GM10248 (cell line): Measurements from ENCODE around the gene CST6.

ENCODE experiments used
- CTCF ChIA-PET: fragments of 300-600 bp; sonication (Branson Sonifier 250); formaldehyde crosslinking; extraction: SDS; loops from one replicate; lab custom pipeline; 2021; ENCODE audit warnings: antibody characterized with exemption; lab: Yijun Ruan, JAX
- POLR2A ChIA-PET: fragments of 350-650 bp; sonication (Branson Sonifier 250); formaldehyde crosslinking; extraction: SDS; loops from one replicate; lab custom pipeline; 2020; ENCODE audit warnings: antibody characterized with exemption; lab: Yijun Ruan, JAX
- DNase-seq: peaks from one replicate; pipeline ENCODE4 v3.0.0; 2012; ENCODE audit errors: extremely low spot score
- TF ChIP-seq, protein P1 (sequence below): IDR thresholded peaks from 2 replicates; pipeline ENCODE4 v1.5.1; 2012; ENCODE audit warnings: mild to moderate bottlenecking, low read depth; ENCODE audit errors: extremely low read depth, missing control alignments, control extremely low read depth

CST6 gene

DNA sequence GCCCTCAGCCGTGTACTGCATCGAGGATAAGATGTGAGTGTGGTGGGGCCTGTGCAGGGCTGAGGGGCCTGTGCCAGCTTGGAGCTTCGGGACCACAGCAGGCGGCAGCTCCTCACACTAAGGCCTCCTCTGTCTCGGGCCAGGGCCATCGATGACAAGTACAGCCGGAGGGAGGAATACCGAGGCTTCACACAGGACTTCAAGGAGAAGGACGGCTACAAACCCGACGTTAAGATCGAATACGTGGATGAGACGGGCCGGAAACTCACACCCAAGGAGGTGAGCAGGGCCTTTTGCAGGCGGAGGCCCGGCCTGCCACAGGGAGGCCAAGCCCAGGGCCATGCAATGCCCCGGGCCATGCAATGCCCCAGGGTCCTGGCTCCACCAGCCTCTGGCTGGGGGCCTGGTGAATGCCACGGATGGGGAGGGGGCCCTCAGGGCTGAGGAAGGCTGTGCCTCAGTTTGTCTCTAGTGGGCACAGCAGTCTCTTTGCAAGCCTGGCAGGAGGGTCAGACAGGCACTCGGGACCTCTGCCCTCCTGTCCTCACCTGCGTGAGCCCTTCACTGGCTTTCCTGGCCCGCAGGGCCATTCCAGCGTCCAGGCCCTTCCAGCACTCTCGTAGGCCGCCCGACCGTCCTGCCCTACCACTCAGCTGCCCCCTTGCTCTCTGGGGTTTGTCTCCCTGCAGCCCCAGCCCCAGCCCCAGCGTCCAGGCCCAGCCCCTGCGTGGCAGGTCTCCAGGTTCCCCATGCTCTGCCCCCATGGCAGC lies 34.0 kb upstream of the CST6 start:
- TF ChIP-seq, protein P1, sequence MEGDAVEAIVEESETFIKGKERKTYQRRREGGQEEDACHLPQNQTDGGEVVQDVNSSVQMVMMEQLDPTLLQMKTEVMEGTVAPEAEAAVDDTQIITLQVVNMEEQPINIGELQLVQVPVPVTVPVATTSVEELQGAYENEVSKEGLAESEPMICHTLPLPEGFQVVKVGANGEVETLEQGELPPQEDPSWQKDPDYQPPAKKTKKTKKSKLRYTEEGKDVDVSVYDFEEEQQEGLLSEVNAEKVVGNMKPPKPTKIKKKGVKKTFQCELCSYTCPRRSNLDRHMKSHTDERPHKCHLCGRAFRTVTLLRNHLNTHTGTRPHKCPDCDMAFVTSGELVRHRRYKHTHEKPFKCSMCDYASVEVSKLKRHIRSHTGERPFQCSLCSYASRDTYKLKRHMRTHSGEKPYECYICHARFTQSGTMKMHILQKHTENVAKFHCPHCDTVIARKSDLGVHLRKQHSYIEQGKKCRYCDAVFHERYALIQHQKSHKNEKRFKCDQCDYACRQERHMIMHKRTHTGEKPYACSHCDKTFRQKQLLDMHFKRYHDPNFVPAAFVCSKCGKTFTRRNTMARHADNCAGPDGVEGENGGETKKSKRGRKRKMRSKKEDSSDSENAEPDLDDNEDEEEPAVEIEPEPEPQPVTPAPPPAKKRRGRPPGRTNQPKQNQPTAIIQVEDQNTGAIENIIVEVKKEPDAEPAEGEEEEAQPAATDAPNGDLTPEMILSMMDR, result no peak
- CTCF ChIA-PET, result interaction anchor here (1.0 to 3.3 kb wide), 4 partner anchors 11 to 89 kb away, joined by 3 to 17 read pairs (median 5); partner anchors contain the start of gene FIBP
- POLR2A ChIA-PET, result no interaction called here
- DNase-seq, result no peak

DNA sequence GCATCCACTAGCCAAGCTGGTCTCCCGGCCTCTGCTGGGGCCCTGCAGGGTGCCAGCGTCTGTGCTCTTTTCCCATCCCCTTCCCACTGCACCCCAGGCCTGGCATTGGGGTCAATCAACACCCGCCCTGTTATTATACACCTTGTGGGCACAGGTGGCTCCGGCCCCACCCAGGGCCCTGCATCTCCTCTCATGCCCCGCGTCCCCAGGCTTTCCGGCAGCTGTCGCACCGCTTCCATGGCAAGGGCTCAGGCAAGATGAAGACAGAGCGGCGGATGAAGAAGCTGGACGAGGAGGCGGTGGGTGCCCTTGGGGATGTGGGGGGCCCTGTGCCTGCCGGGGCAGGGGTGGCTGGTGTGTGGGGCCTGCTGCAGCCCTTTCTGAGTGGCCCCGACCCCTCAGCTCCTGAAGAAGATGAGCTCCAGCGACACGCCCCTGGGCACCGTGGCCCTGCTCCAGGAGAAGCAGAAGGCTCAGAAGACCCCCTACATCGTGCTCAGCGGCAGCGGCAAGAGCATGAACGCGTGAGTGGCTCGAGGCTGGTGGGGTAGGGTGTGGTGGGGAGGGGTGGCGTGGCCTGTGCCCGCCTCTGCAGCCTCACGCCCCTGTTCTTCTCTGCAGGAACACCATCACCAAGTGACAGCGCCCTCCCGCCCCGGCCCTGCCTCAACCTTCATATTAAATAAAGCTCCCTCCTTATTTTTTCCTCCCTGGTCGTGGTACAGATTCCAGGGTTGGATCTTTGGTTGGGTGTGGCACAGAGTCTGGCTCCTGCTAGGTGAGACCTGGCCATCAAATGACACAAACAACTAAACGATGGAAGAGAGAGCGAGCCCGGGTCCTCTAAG lies 33.2 kb upstream of the CST6 start:
- TF ChIP-seq, protein P1, result no peak
- ChIA-PET POLR2A (interaction anchor here (0.7 kb wide), 1 partner anchor 78 kb away, joined by 3 read pairs; the partner anchor contains the start of gene FOSL1), CTCF (interaction anchor here (1.2 to 3.3 kb wide), 4 partner anchors 10 to 119 kb away, joined by 3 to 17 read pairs (median 4); partner anchors contain the start of genes FIBP and MUS81)
- DNase-seq, result no peak

DNA sequence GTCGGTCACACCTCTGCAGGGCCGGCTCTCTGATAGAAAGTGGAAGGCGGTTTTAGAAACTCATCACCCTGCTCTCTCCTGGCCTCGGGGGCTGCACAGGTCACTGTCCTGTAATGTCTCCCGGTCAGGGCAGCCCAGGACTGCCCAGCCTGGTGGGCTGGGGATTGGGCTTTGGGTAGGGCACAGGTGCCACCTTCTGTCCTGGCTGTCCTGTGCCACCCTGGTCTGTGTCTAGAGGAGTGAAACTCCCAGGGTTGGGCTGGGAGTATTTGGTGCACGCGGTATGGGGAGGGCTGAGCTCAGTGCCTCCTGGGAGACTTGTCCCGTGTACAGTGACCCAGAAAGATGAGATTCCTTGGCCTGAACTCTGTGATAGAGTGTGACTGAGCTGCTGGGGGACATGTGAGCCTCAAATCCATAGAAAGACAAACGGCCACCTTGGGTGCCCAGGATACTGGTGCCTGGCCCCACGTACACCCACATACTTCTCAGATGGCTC lies 32.5 kb upstream of the CST6 start:
- CTCF ChIA-PET, result interaction anchor here (1.0 to 3.3 kb wide), 6 partner anchors 10 to 200 kb away, joined by 3 to 17 read pairs (median 4); partner anchors contain the start of genes FIBP and MUS81

DNA sequence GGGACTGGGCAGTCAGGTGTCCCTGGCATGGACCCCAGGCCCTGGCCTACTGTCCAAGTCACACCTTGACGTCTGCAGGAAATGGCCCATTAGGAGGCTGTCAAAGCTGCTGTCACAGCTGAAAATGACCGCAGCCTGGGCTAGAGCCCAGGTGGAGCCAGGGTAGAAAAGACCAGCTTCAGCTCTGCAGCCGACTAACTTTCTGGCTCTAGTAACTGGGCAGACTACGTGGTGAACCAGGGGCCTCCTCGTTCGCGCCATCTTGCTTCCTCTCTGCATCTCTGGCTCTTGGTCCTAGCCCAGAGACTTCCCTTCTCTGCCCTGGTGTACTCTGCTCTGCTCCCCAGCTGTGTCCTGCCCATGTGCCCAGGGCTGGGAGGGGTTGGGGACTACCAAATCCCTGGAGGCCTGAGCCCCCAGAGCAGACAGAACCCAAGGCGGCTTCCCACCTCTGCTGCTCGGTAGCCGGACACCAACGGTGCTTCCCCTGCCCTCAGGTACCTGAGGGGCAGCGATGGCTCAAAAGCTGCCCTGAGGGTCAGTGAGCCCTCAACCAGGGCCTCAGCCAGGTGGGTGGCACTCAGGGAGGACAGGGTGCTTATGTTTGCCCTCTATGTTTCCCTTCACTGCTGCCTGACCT lies 30.6 kb upstream of the CST6 start:
- TF ChIP-seq, protein P1, result no peak
- POLR2A ChIA-PET, result no interaction called here
- CTCF ChIA-PET, result interaction anchor here (1.3 to 17.1 kb wide), 3 partner anchors 8 to 97 kb away, joined by 3 to 287 read pairs (median 17); partner anchors contain the start of genes CCDC85B, CTSW and FIBP
- DNase-seq, result no peak

More for the DNA sequence above, 32.5 kb upstream of the CST6 start:
- DNase-seq, result no peak
- TF ChIP-seq, protein P1, result no peak
- POLR2A ChIA-PET, result interaction anchor here (0.7 kb wide), 1 partner anchor 79 kb away, joined by 3 read pairs; the partner anchor contains the start of gene FOSL1

DNA sequence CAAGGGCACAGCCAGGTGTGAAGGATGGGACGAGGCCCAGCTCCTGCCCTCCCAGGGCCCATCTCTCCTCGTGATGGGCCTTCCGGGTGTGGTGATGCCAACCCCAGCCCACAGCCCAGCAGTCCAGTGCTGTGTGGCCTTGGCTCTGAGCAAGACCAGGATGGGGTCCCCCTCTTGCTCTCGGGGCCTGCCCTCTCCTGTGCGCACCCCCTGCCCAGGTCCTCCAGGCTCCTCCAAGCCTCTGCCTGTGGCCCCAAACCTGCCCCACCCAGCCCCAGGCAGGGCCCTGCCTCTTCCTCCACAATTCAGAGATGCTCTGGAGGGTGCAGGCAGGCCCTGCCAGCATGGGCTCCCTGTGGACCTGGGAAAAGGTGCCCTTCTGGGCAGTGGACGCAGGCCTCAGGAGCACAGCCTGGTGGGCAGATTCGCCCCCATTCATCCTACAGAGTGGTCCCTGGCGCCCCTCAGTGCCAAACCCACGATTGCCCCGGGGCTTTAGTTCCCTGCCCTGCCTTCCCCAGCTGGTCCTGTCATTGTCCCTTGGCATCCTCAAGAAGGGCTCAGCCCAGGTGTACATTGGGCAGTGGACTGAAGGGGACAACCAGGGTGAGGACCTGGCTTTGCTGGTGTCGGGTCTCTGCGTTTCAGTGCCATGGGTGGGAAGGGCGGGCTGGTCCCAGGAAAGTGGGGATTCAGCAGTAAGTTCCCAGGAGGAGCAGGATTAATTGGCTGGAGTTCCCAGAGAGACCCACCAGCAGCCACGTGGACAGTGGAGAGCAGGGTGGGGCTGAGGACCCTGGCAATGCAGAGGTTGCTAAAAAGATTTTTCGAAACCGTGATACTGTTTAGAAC lies 29.6 kb upstream of the CST6 start:
- ChIA-PET POLR2A (interaction anchor here (0.6 kb wide), 1 partner anchor 73 kb away, joined by 3 read pairs; no protein-coding TSS in a partner anchor), CTCF (interaction anchor here (1.3 to 17.1 kb wide), 2 partner anchors 40 to 98 kb away, joined by 3 to 287 read pairs; partner anchors contain the start of genes CCDC85B, CTSW and FIBP)
- DNase-seq, result no peak
- TF ChIP-seq, protein P1, result no peak
